ENCODE results near the gene ABHD4.
"Not testable (repeated sequence)": the region's sequence is repeated elsewhere in the genome, so short reads cannot be mapped to it uniquely, and the experiment has no call there.

DNA sequence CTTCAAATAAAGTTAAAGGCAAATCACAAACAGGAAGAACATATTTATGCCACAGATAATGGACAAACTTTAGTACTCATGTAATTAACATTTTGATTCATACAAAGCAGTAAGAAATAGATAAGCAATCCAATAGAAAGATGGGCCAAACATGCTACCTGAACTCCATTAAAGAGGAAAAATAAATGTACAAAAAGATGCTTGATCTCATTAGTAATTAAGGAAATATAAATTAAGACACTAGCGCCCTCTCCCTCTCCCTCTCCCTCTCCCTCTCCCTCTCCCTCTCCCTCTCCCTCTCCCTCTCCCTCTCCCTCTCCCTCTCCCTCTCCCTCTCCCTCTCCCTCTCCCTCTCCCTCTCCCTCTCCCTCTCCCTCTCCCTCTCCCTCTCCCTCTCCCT is 37.9 kb downstream of the ABHD4 start:
- not testable (repeated sequence) for TF ChIP-seq CTCF, POLR2A (IDR thresholded peaks at IDR 0.05)
